OCI-LY7 (cell line): ENCODE measurements around the gene CD70.

Experiments
- CTCF ChIP-seq: fragments of 200-600 bp; sonication (generic); conservative IDR thresholded peaks from 2 replicates; pipeline ENCODE4 v1.5.1; 2014; ENCODE audit warnings: mild to moderate bottlenecking, antibody characterized with exemption, low read length, moderate library complexity, mixed read lengths
- EZH2phosphoT487 ChIP-seq: fragments of 200-600 bp; sonication (generic); IDR thresholded peaks from 2 replicates; pipeline ENCODE4 v1.6.1; 2018; ENCODE audit warnings: low read depth, borderline replicate concordance, mild to moderate bottlenecking, mixed run types, antibody characterized with exemption, low read length, moderate library complexity, mixed read lengths

- no peak for TF ChIP-seq CTCF
- no peak for TF ChIP-seq EZH2phosphoT487
Observed at GRCh38 chr19:6590258-6590826, 608 bp downstream of the CD70 start.
